GM10248 (cell line): ENCODE results near the gene BSND.

Experiments
- CTCF ChIA-PET: fragments of 300-600 bp; sonication (Branson Sonifier 250); formaldehyde crosslinking; extraction: SDS; loops from one replicate; lab custom pipeline; 2021; ENCODE audit warnings: antibody characterized with exemption; lab: Yijun Ruan, JAX
- POLR2A ChIA-PET: fragments of 350-650 bp; sonication (Branson Sonifier 250); formaldehyde crosslinking; extraction: SDS; loops from one replicate; lab custom pipeline; 2020; ENCODE audit warnings: antibody characterized with exemption; lab: Yijun Ruan, JAX
- DNase-seq: peaks from one replicate; pipeline ENCODE4 v3.0.0; 2012; ENCODE audit errors: extremely low spot score
- TF ChIP-seq, protein P1 (sequence below): IDR thresholded peaks from 2 replicates; pipeline ENCODE4 v1.5.1; 2012; ENCODE audit warnings: mild to moderate bottlenecking, low read depth; ENCODE audit errors: extremely low read depth, missing control alignments, control extremely low read depth

BSND gene

GRCh38 chr1:55060133-55060999 is 61.6 kb downstream of the BSND start:
- DNase-seq, result no peak
- POLR2A ChIA-PET, result no interaction called here
- TF ChIP-seq, protein P1, sequence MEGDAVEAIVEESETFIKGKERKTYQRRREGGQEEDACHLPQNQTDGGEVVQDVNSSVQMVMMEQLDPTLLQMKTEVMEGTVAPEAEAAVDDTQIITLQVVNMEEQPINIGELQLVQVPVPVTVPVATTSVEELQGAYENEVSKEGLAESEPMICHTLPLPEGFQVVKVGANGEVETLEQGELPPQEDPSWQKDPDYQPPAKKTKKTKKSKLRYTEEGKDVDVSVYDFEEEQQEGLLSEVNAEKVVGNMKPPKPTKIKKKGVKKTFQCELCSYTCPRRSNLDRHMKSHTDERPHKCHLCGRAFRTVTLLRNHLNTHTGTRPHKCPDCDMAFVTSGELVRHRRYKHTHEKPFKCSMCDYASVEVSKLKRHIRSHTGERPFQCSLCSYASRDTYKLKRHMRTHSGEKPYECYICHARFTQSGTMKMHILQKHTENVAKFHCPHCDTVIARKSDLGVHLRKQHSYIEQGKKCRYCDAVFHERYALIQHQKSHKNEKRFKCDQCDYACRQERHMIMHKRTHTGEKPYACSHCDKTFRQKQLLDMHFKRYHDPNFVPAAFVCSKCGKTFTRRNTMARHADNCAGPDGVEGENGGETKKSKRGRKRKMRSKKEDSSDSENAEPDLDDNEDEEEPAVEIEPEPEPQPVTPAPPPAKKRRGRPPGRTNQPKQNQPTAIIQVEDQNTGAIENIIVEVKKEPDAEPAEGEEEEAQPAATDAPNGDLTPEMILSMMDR, result no peak
- CTCF ChIA-PET, result interaction anchor here (0.6 to 1.4 kb wide), 4 partner anchors 11 to 115 kb away, joined by 3 to 5 read pairs (median 3); no protein-coding TSS in a partner anchor

GRCh38 chr1:55061000-55061705 is 62.4 kb downstream of the BSND start:
- POLR2A ChIA-PET, result no interaction called here
- TF ChIP-seq, protein P1, result no peak
- CTCF ChIA-PET, result interaction anchor here (1.1 to 1.4 kb wide), 2 partner anchors 14 to 116 kb away, joined by 3 to 5 read pairs; no protein-coding TSS in a partner anchor
- no peak for DNase-seq
